Lung (tissue), 12 donors: Measurements from ENCODE around the gene MYDGF. TPM values are rescaled to one million over a fixed set of nuclear protein-coding genes. Genes with fewer than 3 reads are reported as not detected.

ENCODE experiments used
- ATAC-seq: fragments of 200-7000 bp; cut with Tn5 transposase; one replicate; pipeline ENCODE4 v1.9.1; 2020; ENCODE audit warnings: moderate number of reproducible peaks; ENCODE audit not compliant: insufficient read depth, low FRiP score
- DNase-seq, 3 donors: peaks; one replicate each; pipeline ENCODE4 v3.0.0-alpha.2; 2013 to 2017
- H3K27ac ChIP-seq, 2 donors: one replicate each; pipeline ENCODE4 v1.5.1; 2013; ENCODE audit warnings: mild to moderate bottlenecking in 2 of 2, moderate library complexity in 2 of 2, control low read depth in 1 of 2, inconsistent platforms in 1 of 2, low read depth in 1 of 2, low read length in 1 of 2
- H3K27me3 ChIP-seq, 3 donors: one replicate each; pipeline ENCODE4 v1.5.1; 2013; ENCODE audit warnings: low read length in 2 of 3; ENCODE audit not compliant: control insufficient read depth in 3 of 3, insufficient read depth in 3 of 3
- H3K36me3 ChIP-seq, 4 donors: one replicate each; pipeline ENCODE4 v1.5.1; 2013; ENCODE audit warnings: low read length in 4 of 4, mild to moderate bottlenecking in 1 of 4, moderate library complexity in 1 of 4; ENCODE audit not compliant: control insufficient read depth in 4 of 4, insufficient read depth in 4 of 4
- H3K4me1 ChIP-seq, 5 donors: one replicate each; pipeline ENCODE4 v1.5.1; 2013; ENCODE audit warnings: low read length in 5 of 5, mild to moderate bottlenecking in 2 of 5, moderate library complexity in 1 of 5; ENCODE audit not compliant: control insufficient read depth in 5 of 5, insufficient read depth in 5 of 5
- H3K4me3 ChIP-seq: one replicate; pipeline ENCODE4 v1.5.1; 2013; ENCODE audit warnings: mild to moderate bottlenecking, control low read depth, moderate library complexity
- H3K9ac ChIP-seq, 2 donors: one replicate each; pipeline ENCODE4 v1.5.1; 2013; ENCODE audit warnings: low read length in 2 of 2, control low read depth in 1 of 2; ENCODE audit not compliant: insufficient read depth in 1 of 2
- H3K9me3 ChIP-seq, 4 donors: one replicate each; pipeline ENCODE4 v1.5.1; 2013; ENCODE audit warnings: low read length in 3 of 4, mild to moderate bottlenecking in 1 of 4, moderate library complexity in 1 of 4; ENCODE audit not compliant: control insufficient read depth in 4 of 4, insufficient read depth in 3 of 4
- WGBS, 2 donors: extraction: QIAGEN DNeasy Blood & Tissue Kit; methylation state at CpG; one replicate each; pipeline ENCODE4 v1.1.7; 2013; 5-methylcytosine and 5-hydroxymethylcytosine counted together
- polyA plus RNA-seq, 2 donors: library from polyadenylated mRNA; stranded (reverse); fragments of 200-250 nt; gene quantifications; one replicate each; pipeline ENCODE4 v1.2.1, GENCODE V29; 2013
- total RNA-seq, 2 donors: library from RNA; depleted of rRNA in 1 of 2; stranded (reverse); fragments of >200 nt in 1 of 2; gene quantifications; one replicate each; pipeline ENCODE4 v1.2.1, GENCODE V29; 2014 to 2021
- TF ChIP-seq, protein P1 (sequence below): IDR thresholded peaks from 2 replicates; pipeline ENCODE4 v1.5.1; 2012; ENCODE audit warnings: mild to moderate bottlenecking; ENCODE audit errors: control extremely low read depth, extremely low read depth
- donor health status: control.
- donor health status: control.
- donor health status: Bipolar disorder and iron deficiency.
- donor health status: healthy.
- donor health status: DM: yes; HTN: yes; CAD: no.

The MYDGF gene
- total and polyA plus RNA-seq, 4 donors = 70.4 to 280 (median 142) TPM

DNA sequence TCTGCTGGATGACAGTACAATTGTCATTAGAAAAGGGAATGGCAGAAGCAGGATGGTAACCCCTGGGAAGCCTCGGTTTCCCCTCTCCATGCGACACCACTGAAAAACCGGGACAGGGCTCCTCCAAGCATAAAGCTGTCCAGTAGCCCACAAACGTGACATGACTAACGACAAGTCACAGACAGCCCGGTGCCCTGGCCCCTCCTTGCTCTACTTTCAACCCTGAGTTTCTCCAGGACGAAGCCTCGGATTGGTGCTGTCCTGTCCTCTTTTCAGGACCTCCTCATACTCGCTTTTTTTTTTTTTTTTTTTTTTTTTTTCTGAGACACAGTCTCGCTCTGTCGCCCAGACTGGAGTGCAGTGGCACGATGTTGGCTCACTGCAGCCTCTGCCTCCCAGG, 37.2 kb upstream of the MYDGF start:
- H3K4me1 ChIP-seq = peaks cover 0 to 6% (median 0%) of the 10 kb centered on the region in 5 donors
- TF ChIP-seq, protein P1, sequence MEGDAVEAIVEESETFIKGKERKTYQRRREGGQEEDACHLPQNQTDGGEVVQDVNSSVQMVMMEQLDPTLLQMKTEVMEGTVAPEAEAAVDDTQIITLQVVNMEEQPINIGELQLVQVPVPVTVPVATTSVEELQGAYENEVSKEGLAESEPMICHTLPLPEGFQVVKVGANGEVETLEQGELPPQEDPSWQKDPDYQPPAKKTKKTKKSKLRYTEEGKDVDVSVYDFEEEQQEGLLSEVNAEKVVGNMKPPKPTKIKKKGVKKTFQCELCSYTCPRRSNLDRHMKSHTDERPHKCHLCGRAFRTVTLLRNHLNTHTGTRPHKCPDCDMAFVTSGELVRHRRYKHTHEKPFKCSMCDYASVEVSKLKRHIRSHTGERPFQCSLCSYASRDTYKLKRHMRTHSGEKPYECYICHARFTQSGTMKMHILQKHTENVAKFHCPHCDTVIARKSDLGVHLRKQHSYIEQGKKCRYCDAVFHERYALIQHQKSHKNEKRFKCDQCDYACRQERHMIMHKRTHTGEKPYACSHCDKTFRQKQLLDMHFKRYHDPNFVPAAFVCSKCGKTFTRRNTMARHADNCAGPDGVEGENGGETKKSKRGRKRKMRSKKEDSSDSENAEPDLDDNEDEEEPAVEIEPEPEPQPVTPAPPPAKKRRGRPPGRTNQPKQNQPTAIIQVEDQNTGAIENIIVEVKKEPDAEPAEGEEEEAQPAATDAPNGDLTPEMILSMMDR = no peak
- H3K27ac ChIP-seq = peak overlapping the region in 1 of 2 donors; percentile 43
- no peak overlapping the region for H3K9ac ChIP-seq
- no peak overlapping the region for H3K4me3 ChIP-seq
- peaks cover 12 to 53% (median 24%) of the 10 kb centered on the region in 4 donors for H3K36me3 ChIP-seq
- no peak for DNase-seq
- WGBS, 2 donors = 90% methylated on average over 12 of the region's 12 CpGs
- no peak for ATAC-seq
- no peaks in the 10 kb centered on the region for H3K27me3 ChIP-seq
- no peaks in the 10 kb centered on the region for H3K9me3 ChIP-seq

DNA sequence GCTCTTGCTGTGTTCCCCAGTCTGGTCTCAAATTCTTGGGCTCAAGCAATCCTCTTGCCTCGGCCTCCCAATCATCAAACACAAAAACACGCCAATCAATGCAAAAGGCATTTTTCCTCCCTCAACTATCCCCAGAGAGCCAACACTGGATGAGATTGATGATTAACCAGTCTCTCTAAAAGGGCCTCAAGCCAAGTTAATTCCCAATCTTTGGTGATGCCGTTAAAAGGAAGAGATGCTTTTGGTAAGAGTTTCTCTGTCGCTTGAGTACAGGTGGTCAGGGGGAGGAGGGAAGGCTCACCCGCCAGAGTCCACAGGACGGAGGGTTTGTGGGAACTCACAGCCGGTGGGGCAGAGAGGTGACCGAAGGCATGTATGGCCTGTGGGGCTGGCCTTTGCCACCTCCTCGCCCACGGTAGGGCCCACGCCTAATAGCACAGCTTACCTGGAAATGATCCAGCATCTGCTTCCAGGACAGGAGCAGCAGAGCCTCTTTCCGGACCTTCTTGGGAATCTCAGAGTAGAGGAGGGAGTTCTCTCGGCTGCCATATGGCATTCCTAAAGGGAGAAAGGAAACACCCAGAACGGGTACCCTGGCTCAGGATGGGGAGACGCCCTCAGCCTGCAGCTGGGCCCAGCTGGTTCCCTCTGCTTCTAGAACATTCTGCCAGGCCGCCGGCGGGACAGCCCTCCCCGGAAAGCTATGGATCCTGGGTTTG, 35.4 kb upstream of the MYDGF start:
- peak overlapping the region in 1 of 2 donors; percentile 57 for H3K27ac ChIP-seq
- peaks cover 0 to 6% (median 0%) of the 10 kb centered on the region in 5 donors for H3K4me1 ChIP-seq
- 70 to 89% methylated on average over 19 of the region's 19 CpGs for whole genome bisulfite sequencing, 2 donors
- no peak overlapping the region for H3K4me3 ChIP-seq
- no peak for ATAC-seq
- no peak for DNase-seq
- TF ChIP-seq, protein P1 = no peak
- no peak overlapping the region for H3K9ac ChIP-seq
- H3K27me3 ChIP-seq = no peaks in the 10 kb centered on the region
- peaks cover 16 to 56% (median 26%) of the 10 kb centered on the region in 4 donors for H3K36me3 ChIP-seq
- H3K9me3 ChIP-seq = no peaks in the 10 kb centered on the region

DNA sequence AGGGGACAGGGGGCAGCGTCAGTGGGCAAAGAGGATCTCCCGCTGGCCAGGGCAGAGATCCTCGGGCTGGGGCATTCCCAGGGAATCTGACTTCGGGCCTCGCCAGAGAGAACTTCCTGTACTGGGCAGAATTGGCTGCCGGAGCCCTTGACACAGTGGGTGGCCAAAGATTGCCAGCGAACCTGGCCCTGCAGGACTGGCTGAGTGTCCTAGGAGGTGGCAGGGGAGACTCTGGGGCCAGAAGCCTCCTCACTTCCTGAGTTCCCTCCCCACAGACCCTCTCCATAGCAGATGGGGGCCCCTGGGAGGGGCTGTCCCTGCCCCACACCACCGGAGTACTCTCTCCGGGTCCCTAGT, 34.2 kb upstream of the MYDGF start:
- peak; percentile 30 for ATAC-seq
- Histone ChIP-seq H3K27me3 (no peaks in the 10 kb centered on the region), H3K9me3 (no peaks in the 10 kb centered on the region), H3K27ac (peak overlapping the region in 1 of 2 donors; percentile 40), H3K4me1 (peaks cover 0 to 4% (median 0%) of the 10 kb centered on the region in 5 donors), H3K36me3 (peaks cover 15 to 58% (median 20%) of the 10 kb centered on the region in 4 donors), H3K9ac (no peak overlapping the region), H3K4me3 (no peak overlapping the region)
- TF ChIP-seq, protein P1 = no peak
- no peak for DNase-seq
- WGBS, 2 donors = 76 to 82% methylated on average over 8 to 9 of the region's 9 CpGs
